K562 (cell line): ENCODE data around the gene NRF1. TPM values are rescaled to one million over a fixed set of nuclear protein-coding genes. Genes with fewer than 3 reads are reported as not detected.
A peak's percentile ranks its signal among the peaks of the same experiment; 100 is the strongest.

Experiments
- BCL6 ChIP-seq: fragments of 250-450 bp; sonication (Bioruptor Pico); IDR thresholded peaks from 2 replicates; pipeline ENCODE4 v1.4.0; 2020
- BCOR ChIP-seq: fragments of 450-650 bp; IDR thresholded peaks from 2 replicates; pipeline ENCODE4 v1.6.1; 2016
- BHLHE40 ChIP-seq: IDR thresholded peaks from 2 replicates; pipeline ENCODE4 v1.6.1; 2011; ENCODE audit warnings: low read length, improper control_type of control experiment
- CHAMP1 ChIP-seq: fragments of 450-650 bp; IDR thresholded peaks from 2 replicates; pipeline ENCODE4 v1.6.1; 2016; ENCODE audit warnings: mild to moderate bottlenecking
- DLX4 ChIP-seq: fragments of 250-450 bp; sonication (Bioruptor Pico); IDR thresholded peaks from 2 replicates; pipeline ENCODE4 v1.6.1; 2021; ENCODE audit warnings: mild to moderate bottlenecking
- E2F4 ChIP-seq: sonication (generic); formaldehyde crosslinking; IDR thresholded peaks from 2 replicates; pipeline ENCODE4 v1.8.0; 2022; ENCODE audit warnings: mild to moderate bottlenecking, low read depth, missing genetic modification reagents
- E2F5 ChIP-seq: sonication (generic); formaldehyde crosslinking; IDR thresholded peaks from 2 replicates; pipeline ENCODE4 v1.8.0; 2022; ENCODE audit warnings: mild to moderate bottlenecking, missing genetic modification reagents
- E2F6 ChIP-seq, 2 experiments: IDR thresholded peaks; 2 replicates each; pipeline ENCODE4 v1.6.1; 2011; ENCODE audit warnings: borderline replicate concordance in 1 of 2, control low read depth in 1 of 2, low read depth in 1 of 2, low read length in 1 of 2, mild to moderate bottlenecking in 1 of 2, mixed read lengths in 1 of 2, moderate library complexity in 1 of 2; ENCODE audit not compliant: insufficient read depth in 1 of 2, insufficient read length in 1 of 2, poor library complexity in 1 of 2, severe bottlenecking in 1 of 2; ENCODE audit errors: extremely low read depth in 1 of 2
- KAT7 ChIP-seq: sonication (generic); formaldehyde crosslinking; IDR thresholded peaks from 2 replicates; pipeline ENCODE4 v1.8.0; 2022; ENCODE audit warnings: missing genetic modification reagents, mild to moderate bottlenecking, borderline replicate concordance
- RAD21 ChIP-seq, 2 experiments: fragments of 250-450 bp in 1 of 2; fragments of 450-650 bp in 1 of 2; sonication (Bioruptor Pico) in 1 of 2; formaldehyde crosslinking in 1 of 2; IDR thresholded peaks in 1 of 2; conservative IDR thresholded peaks in 1 of 2; 2 replicates each; pipeline versions ENCODE4 v1.4.0 to v1.8.0; 2020 to 2022; ENCODE audit warnings: mild to moderate bottlenecking in 2 of 2, moderate library complexity in 1 of 2
- THAP12 ChIP-seq: fragments of 250-450 bp; sonication (Bioruptor Pico); IDR thresholded peaks from 2 replicates; pipeline ENCODE4 v1.9.0; 2021; ENCODE audit warnings: mild to moderate bottlenecking, inconsistent platforms
- ZNF280A ChIP-seq: fragments of 450-650 bp; IDR thresholded peaks from 2 replicates; pipeline ENCODE4 v1.6.1; 2018; ENCODE audit warnings: mild to moderate bottlenecking, low read depth; ENCODE audit not compliant: partially characterized antibody
- ZNF444 ChIP-seq: fragments of 250-450 bp; sonication (Bioruptor Pico); IDR thresholded peaks from 2 replicates; pipeline ENCODE4 v1.4.0; 2020; ENCODE audit warnings: mild to moderate bottlenecking, moderate library complexity
- ZNF511 ChIP-seq: sonication (generic); formaldehyde crosslinking; IDR thresholded peaks from 2 replicates; pipeline ENCODE4 v1.8.0; 2022; ENCODE audit warnings: mild to moderate bottlenecking, missing genetic modification reagents
- polyA plus RNA-seq, 8 experiments: library from polyadenylated mRNA; depleted of rRNA in 4 of 8; stranded (reverse) in 5 of 8; unstranded in 3 of 8; fragments of >200 nt; fragmentation: Nextera tagmentation in 2 of 8; fragmentation: Illumina TruSeq in 1 of 8; extraction: Ambion mirVana in 2 of 8; extraction: Trizol in 1 of 8; gene quantifications; 2 replicates each; pipeline versions ENCODE4 v1.2.1 to v1.2.3, GENCODE V29; 2011 to 2014; ENCODE audit warnings: inconsistent platforms in 1 of 8, missing spikeins in 1 of 8
- total RNA-seq, 7 experiments: library from RNA; depleted of rRNA in 6 of 7; stranded (reverse); fragments of >200 nt in 6 of 7; fragmentation: Illumina TruSeq in 2 of 7; extraction: Trizol in 2 of 7; gene quantifications; 2 replicates each; pipeline versions ENCODE4 v1.2.1 to v1.2.3, GENCODE V29; 2011 to 2021; ENCODE audit warnings: low replicate concordance in 1 of 7

NRF1 gene
- total and polyA plus RNA-seq, 9 of the 15 experiments (the other 6 are each of a cell fraction or from before 2014, with no cell fraction given), result 8.6 to 28.8 (median 20.3) TPM

- TF ChIP-seq E2F4 (CRISPR knock-in tag), result no peak
- TF ChIP-seq KAT7, result 0 out of 2 replicates have a peak, but pooled peaks have one; percentile 80
- no peak for TF ChIP-seq ZNF511 (CRISPR knock-in tag)
- TF ChIP-seq E2F5 (CRISPR knock-in tag), result no peak
- TF ChIP-seq BCOR, result peak; percentile 93
- TF ChIP-seq CHAMP1, result peak; percentile 97
- TF ChIP-seq E2F6 (IDR thresholded peaks at IDR 0.05; ENCODE audit: borderline replicate concordance in 1 of 2, extremely low read depth in 1 of 2, insufficient read depth in 1 of 2, insufficient read length in 1 of 2, low read depth in 1 of 2, low read length in 1 of 2, poor library complexity in 1 of 2, severe bottlenecking in 1 of 2), result no peak
- TF ChIP-seq ZNF444 (CRISPR knock-in tag), result peak; percentile 78; the same call in 1 of the 2 replicates
- no peak for TF ChIP-seq ZNF280A
- no peak for TF ChIP-seq DLX4 (CRISPR knock-in tag)
- TF ChIP-seq BHLHE40, result peak; percentile 58; the same call in 1 of the 2 replicates
- peak; percentile 84; the same call in 1 of the 2 replicates for TF ChIP-seq BCL6 (CRISPR knock-in tag)
- no peak for TF ChIP-seq THAP12 (CRISPR knock-in tag)
- TF ChIP-seq RAD21 (CRISPR knock-in tag; conservative IDR thresholded peaks at IDR 0.05 in 1 of 2, IDR thresholded peaks at IDR 0.05 in 1 of 2), result peak; percentile 31 to 40
These were observed 108.6 kb downstream of the NRF1 start (continued) for GRCh38 chr7:129719980-129720732.
